G401 (cell line): ENCODE measurements around the gene C16orf95. TPM values are rescaled to one million over a fixed set of nuclear protein-coding genes. Genes with fewer than 3 reads are reported as not detected.

Experiments
- DNase-seq: peaks from one replicate; pipeline ENCODE4 v3.0.0-alpha.2; 2015; ENCODE audit warnings: low spot score
- in situ Hi-C: cut with HindIII; loops from 2 replicates; pipeline ENCODE4 v1.10.0; 2016; ENCODE audit warnings: low sequenced_read_pairs, mixed read lengths
- total RNA-seq: library from RNA; depleted of rRNA; stranded (reverse); fragments of >200 nt; shearing (Covaris generic); gene quantifications from 2 replicates; pipeline ENCODE4 v1.2.3, GENCODE V29; 2014

Gene C16orf95
- total RNA-seq, 1 experiment from 2014 or later: 7.0 TPM

- peak; percentile 91 for DNase-seq
- in situ Hi-C loops: no loop called here
Observed at GRCh38 chr16:87321336-87322107, 4.3 kb upstream of the C16orf95 start.

- in situ Hi-C loops: no loop called here
- DNase-seq: peak; percentile 49
Observed at GRCh38 chr16:87320510-87321227, 3.5 kb upstream of the C16orf95 start.

GRCh38 chr16:87319997-87320491 is 2.9 kb upstream of the C16orf95 start:
- in situ Hi-C loops: no loop called here
- no peak for DNase-seq

GRCh38 chr16:87319011-87319410 is 1.8 kb upstream of the C16orf95 start:
- DNase-seq: no peak
- in situ Hi-C loops: no loop called here

- in situ Hi-C loops: no loop called here
- peak; percentile 58 for DNase-seq
Observed at GRCh38 chr16:87317750-87318644, 805 bp upstream of the C16orf95 start.

- in situ Hi-C loops: no loop called here
- DNase-seq: no peak
Observed at GRCh38 chr16:87316450-87316922, 706 bp downstream of the C16orf95 start.

GRCh38 chr16:87314990-87315420 is 2.2 kb downstream of the C16orf95 start:
- no peak for DNase-seq
- in situ Hi-C loops: no loop called here

GRCh38 chr16:87312008-87312407 is 5.2 kb downstream of the C16orf95 start:
- DNase-seq: no peak
- in situ Hi-C loops: no loop called here

- no peak for DNase-seq
Observed at GRCh38 chr16:87311387-87311786, 5.8 kb downstream of the C16orf95 start.

GRCh38 chr16:87310610-87311009 is 6.6 kb downstream of the C16orf95 start:
- no peak for DNase-seq
- in situ Hi-C loops: no loop called here

More at GRCh38 chr16:87311387-87311786, 5.8 kb downstream of the C16orf95 start:
- in situ Hi-C loops: no loop called here

- in situ Hi-C loops: no loop called here
- DNase-seq: no peak
Observed at GRCh38 chr16:87309620-87310525, 7.3 kb downstream of the C16orf95 start.

GRCh38 chr16:87308826-87309225 is 8.4 kb downstream of the C16orf95 start:
- no peak for DNase-seq
- in situ Hi-C loops: no loop called here

GRCh38 chr16:87306516-87306915 is 10.7 kb downstream of the C16orf95 start:
- in situ Hi-C loops: no loop called here
- no peak for DNase-seq

GRCh38 chr16:87305505-87306391 is 11.4 kb downstream of the C16orf95 start:
- DNase-seq: peak; percentile 29
- in situ Hi-C loops: no loop called here

- in situ Hi-C loops: no loop called here
- DNase-seq: no peak
Observed at GRCh38 chr16:87304951-87305350, 12.2 kb downstream of the C16orf95 start.

- DNase-seq: no peak
- in situ Hi-C loops: no loop called here
Observed at GRCh38 chr16:87303962-87304521, 13.2 kb downstream of the C16orf95 start.

GRCh38 chr16:87303431-87303930 is 13.7 kb downstream of the C16orf95 start:
- in situ Hi-C loops: no loop called here
- no peak for DNase-seq
